HepG2 (cell line): ENCODE results near the gene KIAA0825. TPM values are rescaled to one million over a fixed set of nuclear protein-coding genes. Genes with fewer than 3 reads are reported as not detected.

Experiments
- ATAC-seq: fragments of 200-7000 bp; cut with Tn5 transposase; 3 replicates; pipeline ENCODE4 v1.9.1; 2020; ENCODE audit warnings: mild to moderate bottlenecking, moderate library complexity
- BruUV-seq: library from RNA; stranded (reverse); fragments of 400-500 nt; replicated peaks from 2 replicates; lab custom pipeline; 2021; lab: Mats Ljungman, UMichigan
- CTCF ChIA-PET: fragments of 300-600 bp; formaldehyde crosslinking; extraction: SDS; loops from one replicate; lab custom pipeline; 2021; ENCODE audit warnings: low total read pairs, inconsistent platforms, low intra/inter-chr PET ratio; lab: Yijun Ruan, JAX
- POLR2A ChIA-PET: fragments of 350-600 bp; sonication (Branson Sonifier 250); formaldehyde crosslinking; loops from one replicate; lab custom pipeline; 2020; ENCODE audit warnings: antibody characterized with exemption, inconsistent platforms; lab: Yijun Ruan, JAX
- DNase-seq: peaks from one replicate; pipeline ENCODE4 v3.0.0-alpha.2; 2015; ENCODE audit warnings: low spot score
- FAIRE-seq: peaks from 3 replicates; lab custom pipeline; 2011; peaks lifted over from hg19 to GRCh38; lab: Jason Lieb, UNC
- H2AFZ ChIP-seq: one replicate; pipeline ENCODE4 v1.6.1; 2011; ENCODE audit warnings: low read length, inconsistent platforms
- H3K27ac ChIP-seq: fragments of 300-600 bp; 3 replicates; pipeline ENCODE4 v1.8.0; 2011; ENCODE audit warnings: mixed run types, mild to moderate bottlenecking, mixed read lengths, low read length, inconsistent platforms; ENCODE audit not compliant: insufficient read depth; ENCODE audit errors: extremely low read length
- H3K27me3 ChIP-seq, 2 experiments: fragments of 200-600 bp in 1 of 2; 2 replicates in 1 of 2; 3 replicates in 1 of 2; pipeline versions ENCODE4 v1.6.0 to v1.8.0; 2011; ENCODE audit warnings: low read length in 2 of 2, mild to moderate bottlenecking in 2 of 2, moderate library complexity in 2 of 2, inconsistent platforms in 1 of 2; ENCODE audit not compliant: insufficient read depth in 2 of 2, control insufficient read depth in 1 of 2
- H3K36me3 ChIP-seq, 2 experiments: fragments of 200-600 bp in 1 of 2; replicated peaks in 1 of 2; 2 replicates in 1 of 2; 3 replicates in 1 of 2; pipeline versions ENCODE4 v1.5.1 to v1.8.0; 2011; ENCODE audit warnings: low read length in 2 of 2, inconsistent platforms in 1 of 2; ENCODE audit not compliant: insufficient read depth in 2 of 2, control insufficient read depth in 1 of 2
- H3K4me1 ChIP-seq: 2 replicates; pipeline ENCODE4 v1.5.1; 2012; ENCODE audit warnings: low read length, inconsistent platforms; ENCODE audit not compliant: insufficient read depth
- H3K4me2 ChIP-seq: 2 replicates; pipeline ENCODE4 v1.6.0; 2011; ENCODE audit warnings: low read depth, low read length, inconsistent platforms
- H3K4me3 ChIP-seq, 3 experiments: fragments of 200-600 bp in 1 of 3; sonication (generic), shearing (Covaris generic) in 1 of 3; replicated peaks in 1 of 3; 2 replicates each; pipeline ENCODE4 v1.5.1; 2011 to 2016; ENCODE audit warnings: low read length in 3 of 3, inconsistent platforms in 2 of 3, low read depth in 2 of 3, mild to moderate bottlenecking in 2 of 3, control low read depth in 1 of 3, mixed read lengths in 1 of 3; ENCODE audit not compliant: insufficient read depth in 1 of 3
- H3K79me2 ChIP-seq: one replicate; pipeline ENCODE4 v1.6.1; 2011; ENCODE audit warnings: low read length, inconsistent platforms; ENCODE audit not compliant: insufficient read depth
- H3K9ac ChIP-seq: 2 replicates; pipeline ENCODE4 v1.6.0; 2011; ENCODE audit warnings: mild to moderate bottlenecking, low read depth, low read length, inconsistent platforms; ENCODE audit not compliant: insufficient read depth
- H3K9me3 ChIP-seq: 2 replicates; pipeline ENCODE4 v1.5.1; 2012; ENCODE audit warnings: mild to moderate bottlenecking, low read length
- H4K20me1 ChIP-seq: 2 replicates; pipeline ENCODE4 v1.6.0; 2011; ENCODE audit warnings: inconsistent platforms, mild to moderate bottlenecking, low read length, moderate library complexity; ENCODE audit not compliant: insufficient read depth
- SMYD3 ChIP-seq: sonication (generic); formaldehyde crosslinking; IDR thresholded peaks from 2 replicates; pipeline ENCODE4 v1.8.1; 2023; ENCODE audit warnings: mild to moderate bottlenecking, missing genetic modification reagents
- ZNF18 ChIP-seq: sonication (generic); formaldehyde crosslinking; IDR thresholded peaks from 2 replicates; pipeline ENCODE4 v1.8.0; 2022; ENCODE audit warnings: mild to moderate bottlenecking, missing genetic modification reagents; ENCODE audit not compliant: insufficient replicate concordance
- ZNF24 ChIP-seq: fragments of 450-650 bp; IDR thresholded peaks from 2 replicates; pipeline ENCODE4 v1.6.1; 2017; ENCODE audit warnings: antibody characterized with exemption, mild to moderate bottlenecking
- ZNF569 ChIP-seq: sonication (generic); formaldehyde crosslinking; IDR thresholded peaks from 2 replicates; pipeline ENCODE4 v1.5.0; 2020; ENCODE audit warnings: mild to moderate bottlenecking, missing genetic modification reagents, moderate library complexity, borderline replicate concordance
- ZNF670 ChIP-seq: sonication (generic); formaldehyde crosslinking; IDR thresholded peaks from 2 replicates; pipeline ENCODE4 v1.8.0; 2022; ENCODE audit warnings: mild to moderate bottlenecking, missing genetic modification reagents, borderline replicate concordance
- WGBS: methylation state at CpG from one replicate; pipeline ENCODE4 v1.1.6; 2017; ENCODE audit warnings: low lambda C conversion rate; 5-methylcytosine and 5-hydroxymethylcytosine counted together
- in situ Hi-C: cut with HindIII; loops from 2 replicates; pipeline ENCODE4 v1.10.0; 2017; ENCODE audit warnings: low pct_unique_long_range_greater_than_20kb; ENCODE audit not compliant: extremely low pct_ligation_motif_present
- intact Hi-C: fragments of 100-400 bp; cut with micrococcal nuclease; formaldehyde crosslinking; loops from one replicate; pipeline ENCODE4 v1.10.0; 2022; ENCODE audit not compliant: unreplicated experiment
- polyA plus RNA-seq, 8 experiments: library from polyadenylated mRNA; depleted of rRNA in 3 of 8; stranded (reverse) in 7 of 8; unstranded in 1 of 8; fragments of >200 nt; fragmentation: Illumina TruSeq in 4 of 8; extraction: Trizol in 4 of 8; gene quantifications; 2 replicates each; pipeline versions ENCODE4 v1.2.1 to v1.2.3, GENCODE V29; 2011 to 2016; ENCODE audit warnings: low read depth in 4 of 8, missing spikeins in 1 of 8, mixed read lengths in 1 of 8; ENCODE audit not compliant: insufficient read depth in 1 of 8
- total RNA-seq, 5 experiments: library from RNA; depleted of rRNA; stranded (reverse); fragments of >200 nt; fragmentation: Illumina TruSeq; extraction: Trizol; gene quantifications; 2 replicates each; pipeline ENCODE4 v1.2.3, GENCODE V29; 2016; ENCODE audit warnings: low read depth in 1 of 5
- TF ChIP-seq, protein P1 (sequence below): fragments of 450-650 bp; IDR thresholded peaks from 2 replicates; pipeline ENCODE4 v1.6.1; 2017; ENCODE audit warnings: mild to moderate bottlenecking

The KIAA0825 gene
- total and polyA plus RNA-seq, 2 of the 13 experiments (the other 11 are each of a cell fraction or from before 2014, with no cell fraction given) = 0.05 to 0.51 TPM

- Histone ChIP-seq H4K20me1 (no peaks in the 10 kb centered on the region), H3K27ac (no peak overlapping the region), H3K4me2 (no peak overlapping the region), H3K36me3 (peaks cover 0 to 6% of the 10 kb centered on the region in 2 experiments; a peak in 3 of 5 replicates)
- in situ Hi-C loops = no loop called here
- no peak for TF ChIP-seq ZNF670 (CRISPR knock-in tag)
- no peak for TF ChIP-seq SMYD3 (CRISPR knock-in tag)
- TF ChIP-seq, protein P1, sequence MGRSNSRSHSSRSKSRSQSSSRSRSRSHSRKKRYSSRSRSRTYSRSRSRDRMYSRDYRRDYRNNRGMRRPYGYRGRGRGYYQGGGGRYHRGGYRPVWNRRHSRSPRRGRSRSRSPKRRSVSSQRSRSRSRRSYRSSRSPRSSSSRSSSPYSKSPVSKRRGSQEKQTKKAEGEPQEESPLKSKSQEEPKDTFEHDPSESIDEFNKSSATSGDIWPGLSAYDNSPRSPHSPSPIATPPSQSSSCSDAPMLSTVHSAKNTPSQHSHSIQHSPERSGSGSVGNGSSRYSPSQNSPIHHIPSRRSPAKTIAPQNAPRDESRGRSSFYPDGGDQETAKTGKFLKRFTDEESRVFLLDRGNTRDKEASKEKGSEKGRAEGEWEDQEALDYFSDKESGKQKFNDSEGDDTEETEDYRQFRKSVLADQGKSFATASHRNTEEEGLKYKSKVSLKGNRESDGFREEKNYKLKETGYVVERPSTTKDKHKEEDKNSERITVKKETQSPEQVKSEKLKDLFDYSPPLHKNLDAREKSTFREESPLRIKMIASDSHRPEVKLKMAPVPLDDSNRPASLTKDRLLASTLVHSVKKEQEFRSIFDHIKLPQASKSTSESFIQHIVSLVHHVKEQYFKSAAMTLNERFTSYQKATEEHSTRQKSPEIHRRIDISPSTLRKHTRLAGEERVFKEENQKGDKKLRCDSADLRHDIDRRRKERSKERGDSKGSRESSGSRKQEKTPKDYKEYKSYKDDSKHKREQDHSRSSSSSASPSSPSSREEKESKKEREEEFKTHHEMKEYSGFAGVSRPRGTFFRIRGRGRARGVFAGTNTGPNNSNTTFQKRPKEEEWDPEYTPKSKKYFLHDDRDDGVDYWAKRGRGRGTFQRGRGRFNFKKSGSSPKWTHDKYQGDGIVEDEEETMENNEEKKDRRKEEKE = no peak
- TF ChIP-seq, all 625 proteins: peak for 0
- H3K4me1 ChIP-seq = no peaks in the 10 kb centered on the region
- DNase-seq (no peak), FAIRE-seq (no peak), ATAC-seq (no peak)
- ChIA-PET POLR2A (no interaction called here), CTCF (no interaction called here)
- intact Hi-C loops = no loop called here
- H3K79me2 ChIP-seq = no peaks in the 10 kb centered on the region
- no peak overlapping the region for H3K4me3 ChIP-seq
- H3K9ac ChIP-seq = no peak overlapping the region
- H3K9me3 ChIP-seq = no peaks in the 10 kb centered on the region
- 83% methylated on average over 3 of the region's 3 CpGs for WGBS
- no peak overlapping the region for H2AFZ ChIP-seq
- BruUV-seq = no TSS peak
- H3K27me3 ChIP-seq = no peaks in the 10 kb centered on the region
These were observed 49.5 kb upstream of the KIAA0825 start for GRCh38 chr5:94667937-94668336.

- Histone ChIP-seq H3K4me3 (no peak overlapping the region), H3K79me2 (no peaks in the 10 kb centered on the region), H3K36me3 (peaks cover 1 to 6% of the 10 kb centered on the region in 2 experiments; a peak in 3 of 5 replicates), H2AFZ (no peak overlapping the region), H3K9me3 (peaks cover 15% of the 10 kb centered on the region), H3K27me3 (no peaks in the 10 kb centered on the region), H4K20me1 (no peaks in the 10 kb centered on the region), H3K4me2 (no peak overlapping the region), H3K27ac (no peak overlapping the region), H3K4me1 (no peaks in the 10 kb centered on the region), H3K9ac (no peak overlapping the region)
- in situ Hi-C loops (no loop called here), intact Hi-C loops (no loop called here)
- ChIA-PET CTCF (no interaction called here), POLR2A (no interaction called here)
- BruUV-seq = no TSS peak
- DNase-seq = no peak
- no peak for ATAC-seq
- 80% methylated on average over 1 of the region's 3 CpGs for WGBS
- FAIRE-seq = no peak
- no peak for TF ChIP-seq ZNF18 (CRISPR knock-in tag)
- no peak for TF ChIP-seq ZNF24
- TF ChIP-seq ZNF569 (CRISPR knock-in tag) = no peak
These were observed 42.7 kb upstream of the KIAA0825 start for GRCh38 chr5:94661086-94661485.
